ENCODE data around the gene GNG10.
A peak's percentile ranks its signal among the peaks of the same experiment; 100 is the strongest.
"Not testable (repeated sequence)": the region's sequence is repeated elsewhere in the genome, so short reads cannot be mapped to it uniquely, and the experiment has no call there.

Gene GNG10

GRCh38 chr9:111661150-111661801, at the start of gene GNG10:
Gene GNG10 (plus strand): TSS chr9:111661605. CDS start chr9:111661635, 30 bp downstream.
- DNase-seq = peak; percentile 66

- DNase-seq = no peak
Measured at GRCh38 chr9:111613436-111614040, 47.9 kb upstream of the GNG10 start.

- DNase-seq = no peak
Measured at GRCh38 chr9:111615928-111616327, 45.5 kb upstream of the GNG10 start.

- not testable (repeated sequence) for DNase-seq
Measured at GRCh38 chr9:111617349-111617748, 44.1 kb upstream of the GNG10 start.

- no peak for DNase-seq
Measured at GRCh38 chr9:111621895-111622480, 39.4 kb upstream of the GNG10 start.

- no peak for DNase-seq
Measured at GRCh38 chr9:111622626-111623025, 38.8 kb upstream of the GNG10 start.

GRCh38 chr9:111627260-111627963, 34.0 kb upstream of the GNG10 start:
- no peak for DNase-seq

- no peak for DNase-seq
Measured at GRCh38 chr9:111628411-111628810, 33.0 kb upstream of the GNG10 start.

GRCh38 chr9:111630182-111630963, 31.0 kb upstream of the GNG10 start:
- no peak for DNase-seq

- DNase-seq = no peak
Measured at GRCh38 chr9:111630964-111631213, 30.5 kb upstream of the GNG10 start.

- peak; percentile 94 for DNase-seq
Measured at GRCh38 chr9:111631214-111631971, 30.0 kb upstream of the GNG10 start, which contains the start of gene DNAJC25. Gene DNAJC25 (plus strand): TSS chr9:111631334. CDS start chr9:111631408, 74 bp downstream.

GRCh38 chr9:111632060-111632459, 29.3 kb upstream of the GNG10 start:
- DNase-seq = no peak

- no peak for DNase-seq
Measured at GRCh38 chr9:111632695-111633388, 28.6 kb upstream of the GNG10 start.

GRCh38 chr9:111633389-111633736, 28.0 kb upstream of the GNG10 start:
- DNase-seq = no peak

GRCh38 chr9:111634860-111635259, 26.5 kb upstream of the GNG10 start:
- no peak for DNase-seq

- no peak for DNase-seq
Measured at GRCh38 chr9:111637421-111637950, 23.9 kb upstream of the GNG10 start.

GRCh38 chr9:111644195-111644772, 17.1 kb upstream of the GNG10 start:
- no peak for DNase-seq

GRCh38 chr9:111645806-111646205, 15.6 kb upstream of the GNG10 start:
- no peak for DNase-seq

GRCh38 chr9:111646417-111646816, 15.0 kb upstream of the GNG10 start:
- no peak for DNase-seq

- DNase-seq = no peak
Measured at GRCh38 chr9:111648066-111648465, 13.3 kb upstream of the GNG10 start.

- DNase-seq = no peak
Measured at GRCh38 chr9:111649016-111649415, 12.4 kb upstream of the GNG10 start.

Measured in activated CD4-positive, alpha-beta T cell treated with anti-CD3 and anti-CD28 coated beads, Interleukin-2, amount 50 U/mL, for 1 hour (primary cell).